ENCODE results near the gene RPE65.
"Not testable (repeated sequence)": the region's sequence is repeated elsewhere in the genome, so short reads cannot be mapped to it uniquely, and the experiment has no call there.

RPE65 gene

DNA sequence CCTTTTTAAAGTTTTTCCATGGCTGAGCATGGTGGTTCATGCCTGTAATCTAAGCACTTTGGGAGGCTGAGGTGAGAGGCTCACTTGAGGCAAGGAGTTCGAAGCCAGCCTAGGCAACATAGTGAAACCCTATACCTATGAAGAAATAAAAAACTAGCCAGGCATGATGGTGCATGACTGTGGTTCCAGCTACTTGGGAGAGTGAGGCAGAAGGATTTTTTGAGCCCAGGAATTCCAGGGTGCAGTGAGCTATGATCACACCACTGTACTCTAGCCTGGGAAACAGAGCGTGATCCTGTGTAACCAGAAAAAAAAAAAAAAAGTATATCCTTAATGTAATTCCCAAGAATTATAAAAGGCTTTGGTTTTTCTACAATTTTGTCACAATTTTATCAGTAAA lies 29.7 kb upstream of the RPE65 start:
- H3K4me3 Mint-ChIP-seq, result no peak overlapping the region
- H3K4me1 Mint-ChIP-seq, result no peaks in the 10 kb centered on the region
- DNase-seq, result no peak
- no peaks in the 10 kb centered on the region for H3K9me3 Mint-ChIP-seq
- peaks cover 68% of the 10 kb centered on the region for H3K36me3 Mint-ChIP-seq (ENCODE audit: low read depth)
- H3K27me3 Mint-ChIP-seq (ENCODE audit: low read depth, poor library complexity), result no peaks in the 10 kb centered on the region
- H3K27ac Mint-ChIP-seq, result no peak overlapping the region
- TF ChIP-seq, protein P1, sequence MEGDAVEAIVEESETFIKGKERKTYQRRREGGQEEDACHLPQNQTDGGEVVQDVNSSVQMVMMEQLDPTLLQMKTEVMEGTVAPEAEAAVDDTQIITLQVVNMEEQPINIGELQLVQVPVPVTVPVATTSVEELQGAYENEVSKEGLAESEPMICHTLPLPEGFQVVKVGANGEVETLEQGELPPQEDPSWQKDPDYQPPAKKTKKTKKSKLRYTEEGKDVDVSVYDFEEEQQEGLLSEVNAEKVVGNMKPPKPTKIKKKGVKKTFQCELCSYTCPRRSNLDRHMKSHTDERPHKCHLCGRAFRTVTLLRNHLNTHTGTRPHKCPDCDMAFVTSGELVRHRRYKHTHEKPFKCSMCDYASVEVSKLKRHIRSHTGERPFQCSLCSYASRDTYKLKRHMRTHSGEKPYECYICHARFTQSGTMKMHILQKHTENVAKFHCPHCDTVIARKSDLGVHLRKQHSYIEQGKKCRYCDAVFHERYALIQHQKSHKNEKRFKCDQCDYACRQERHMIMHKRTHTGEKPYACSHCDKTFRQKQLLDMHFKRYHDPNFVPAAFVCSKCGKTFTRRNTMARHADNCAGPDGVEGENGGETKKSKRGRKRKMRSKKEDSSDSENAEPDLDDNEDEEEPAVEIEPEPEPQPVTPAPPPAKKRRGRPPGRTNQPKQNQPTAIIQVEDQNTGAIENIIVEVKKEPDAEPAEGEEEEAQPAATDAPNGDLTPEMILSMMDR (IDR thresholded peaks at IDR 0.05), result no peak

DNA sequence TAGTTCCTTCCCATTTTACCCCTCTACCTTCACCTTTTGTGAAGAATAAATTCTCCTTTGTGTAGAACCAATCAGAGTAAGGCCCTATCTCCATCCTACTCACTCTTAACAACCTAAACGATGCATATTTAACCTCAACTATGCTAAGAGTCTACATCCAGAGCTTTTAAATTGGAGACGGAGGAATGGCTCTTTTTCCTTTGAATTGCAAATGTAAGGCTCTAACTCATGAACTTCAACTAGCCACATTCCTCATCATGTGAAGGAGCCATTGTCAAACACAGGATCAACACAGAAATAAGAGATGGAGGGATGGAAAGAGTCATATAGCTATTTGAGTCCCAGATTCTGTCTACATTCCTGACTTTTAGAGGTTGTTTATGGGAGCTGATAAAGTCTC lies 28.9 kb upstream of the RPE65 start:
- no peak overlapping the region for H3K27ac Mint-ChIP-seq
- no peaks in the 10 kb centered on the region for H3K27me3 Mint-ChIP-seq (ENCODE audit: low read depth, poor library complexity)
- TF ChIP-seq, protein P1 (IDR thresholded peaks at IDR 0.05), result no peak
- H3K9me3 Mint-ChIP-seq, result no peaks in the 10 kb centered on the region
- H3K4me3 Mint-ChIP-seq, result no peak overlapping the region
- H3K36me3 Mint-ChIP-seq (ENCODE audit: low read depth), result peaks cover 68% of the 10 kb centered on the region
- no peaks in the 10 kb centered on the region for H3K4me1 Mint-ChIP-seq
- DNase-seq, result no peak

DNA sequence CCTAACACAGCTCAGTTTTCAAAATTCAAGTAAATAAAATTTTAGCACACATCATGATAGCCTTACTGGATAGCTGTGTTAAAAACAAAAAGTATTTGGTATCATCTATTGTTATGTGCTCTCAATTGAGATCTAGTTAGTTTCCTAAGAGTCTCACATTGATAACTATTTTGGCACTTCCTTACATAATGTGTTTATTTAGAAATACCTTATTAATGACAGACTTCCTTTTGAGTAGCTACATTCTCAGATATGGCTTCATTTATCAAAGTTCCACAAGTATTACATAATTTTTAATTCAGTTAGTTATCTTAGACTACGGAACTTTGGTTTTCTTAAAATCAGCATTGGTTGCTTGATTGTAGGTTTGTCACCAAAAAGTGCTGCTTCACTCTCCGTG lies 26.9 kb upstream of the RPE65 start:
- H3K9me3 Mint-ChIP-seq; H3K27ac Mint-ChIP-seq; H3K27me3 Mint-ChIP-seq (ENCODE audit: low read depth, poor library complexity): not testable (repeated sequence)

DNA sequence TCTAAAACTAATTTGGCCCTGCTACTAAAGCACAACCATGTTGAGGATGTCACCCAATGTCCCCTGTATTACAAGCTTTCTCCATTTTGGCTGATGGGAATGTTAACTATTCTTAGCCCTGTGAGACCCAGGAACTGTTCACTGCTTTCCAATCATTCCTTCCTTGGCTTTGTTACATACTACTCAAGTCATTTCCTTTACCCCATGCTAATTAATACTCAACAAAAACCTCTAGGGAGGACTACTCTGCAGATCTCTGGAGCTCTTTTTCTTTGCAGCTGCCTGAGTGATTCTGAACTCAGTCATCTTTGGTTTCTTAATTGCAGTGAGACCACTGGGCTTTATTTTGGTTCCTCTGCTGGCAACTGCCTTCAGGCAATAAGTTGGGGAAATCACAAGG lies 23.3 kb upstream of the RPE65 start:
- no peak overlapping the region for H3K27ac Mint-ChIP-seq
- no peak for DNase-seq
- no peaks in the 10 kb centered on the region for H3K27me3 Mint-ChIP-seq (ENCODE audit: low read depth, poor library complexity)
- H3K36me3 Mint-ChIP-seq (ENCODE audit: low read depth), result peaks cover 24% of the 10 kb centered on the region
- TF ChIP-seq, protein P1 (IDR thresholded peaks at IDR 0.05), result no peak
- H3K9me3 Mint-ChIP-seq, result no peaks in the 10 kb centered on the region
- no peak overlapping the region for H3K4me3 Mint-ChIP-seq
- no peaks in the 10 kb centered on the region for H3K4me1 Mint-ChIP-seq

More for the DNA sequence above, 26.9 kb upstream of the RPE65 start:
- H3K36me3 Mint-ChIP-seq (ENCODE audit: low read depth), result peaks cover 52% of the 10 kb centered on the region
- DNase-seq, H3K4me3 Mint-ChIP-seq, H3K4me1 Mint-ChIP-seq: not testable (repeated sequence)

DNA sequence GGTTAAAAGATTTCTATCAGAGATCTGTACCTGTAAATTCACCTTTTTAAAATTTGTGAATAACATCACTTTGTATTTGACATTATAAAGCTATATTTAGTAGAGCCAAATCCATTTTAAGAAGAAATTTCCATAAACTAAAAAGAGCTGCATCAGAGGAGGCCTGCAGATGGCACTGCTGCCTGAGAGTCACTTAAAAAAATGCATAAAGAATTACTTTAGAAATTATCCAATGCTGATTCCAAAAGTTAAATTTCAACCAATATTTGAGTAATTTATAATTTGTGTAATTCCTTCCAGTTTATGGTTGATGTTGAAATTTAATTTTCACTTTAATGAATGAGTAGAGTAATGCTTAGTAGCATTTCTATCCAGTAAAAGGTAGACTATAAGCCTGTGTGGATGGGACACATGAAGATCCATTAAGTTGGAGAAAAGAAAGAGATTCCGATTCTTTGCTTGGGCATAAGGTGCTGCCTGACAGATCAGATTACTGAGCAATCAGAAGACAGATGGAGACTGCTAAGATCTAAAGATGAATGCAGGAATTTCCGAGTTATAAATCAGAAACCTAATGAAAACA lies 20.7 kb upstream of the RPE65 start:
- H3K27me3 Mint-ChIP-seq (ENCODE audit: low read depth, poor library complexity), result peaks cover 3% of the 10 kb centered on the region
- H3K9me3 Mint-ChIP-seq, result no peaks in the 10 kb centered on the region
- H3K4me1 Mint-ChIP-seq, result no peaks in the 10 kb centered on the region
- TF ChIP-seq, protein P1 (IDR thresholded peaks at IDR 0.05), result peak; percentile 44
- no peak overlapping the region for H3K4me3 Mint-ChIP-seq
- H3K27ac Mint-ChIP-seq, result no peak overlapping the region
- no peak for DNase-seq
- peaks cover 12% of the 10 kb centered on the region for H3K36me3 Mint-ChIP-seq (ENCODE audit: low read depth)

DNA sequence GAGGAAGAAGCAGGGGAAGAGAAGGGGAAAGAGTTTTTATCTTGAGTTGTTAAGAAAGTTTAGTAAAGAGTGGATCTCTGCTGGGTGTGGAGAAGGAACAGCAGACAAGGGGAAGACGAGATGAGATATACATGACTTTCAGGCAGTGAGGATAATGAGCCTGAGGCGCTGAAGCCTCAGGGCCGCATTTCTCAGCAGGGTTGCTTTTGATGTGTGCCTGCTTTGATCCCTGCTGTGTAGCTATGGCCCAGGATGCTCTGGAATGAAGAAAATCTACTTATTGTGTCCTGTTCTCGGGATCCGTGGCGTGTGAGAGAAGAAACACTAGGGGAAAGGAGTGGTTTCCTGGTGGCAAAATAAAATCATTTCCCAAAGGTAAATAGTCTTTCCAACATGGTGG lies 15.1 kb upstream of the RPE65 start:
- H3K4me1 Mint-ChIP-seq, result peaks cover 8% of the 10 kb centered on the region
- peaks cover 13% of the 10 kb centered on the region for H3K9me3 Mint-ChIP-seq
- peaks cover 9% of the 10 kb centered on the region for H3K36me3 Mint-ChIP-seq (ENCODE audit: low read depth)
- DNase-seq, result no peak
- H3K27me3 Mint-ChIP-seq (ENCODE audit: low read depth, poor library complexity), result peaks cover 3% of the 10 kb centered on the region
- no peak overlapping the region for H3K4me3 Mint-ChIP-seq
- peak overlapping the region; percentile 4 for H3K27ac Mint-ChIP-seq
- TF ChIP-seq, protein P1 (IDR thresholded peaks at IDR 0.05), result no peak
